Renal cortical epithelial cell (primary cell): ENCODE data around the gene ITPR2. TPM values are rescaled to one million over a fixed set of nuclear protein-coding genes. Genes with fewer than 3 reads are reported as not detected.

Source experiments
- DNase-seq: peaks from one replicate; pipeline ENCODE4 v3.0.0-alpha.2; 2011; ENCODE audit warnings: low read depth
- total RNA-seq: library from RNA; depleted of rRNA; stranded (reverse); fragments of >200 nt; gene quantifications from 2 replicates; pipeline ENCODE4 v1.2.3, GENCODE V29; 2014

ITPR2 gene
- total RNA-seq, 1 donor from 2014 or later: 51.6 TPM

DNA sequence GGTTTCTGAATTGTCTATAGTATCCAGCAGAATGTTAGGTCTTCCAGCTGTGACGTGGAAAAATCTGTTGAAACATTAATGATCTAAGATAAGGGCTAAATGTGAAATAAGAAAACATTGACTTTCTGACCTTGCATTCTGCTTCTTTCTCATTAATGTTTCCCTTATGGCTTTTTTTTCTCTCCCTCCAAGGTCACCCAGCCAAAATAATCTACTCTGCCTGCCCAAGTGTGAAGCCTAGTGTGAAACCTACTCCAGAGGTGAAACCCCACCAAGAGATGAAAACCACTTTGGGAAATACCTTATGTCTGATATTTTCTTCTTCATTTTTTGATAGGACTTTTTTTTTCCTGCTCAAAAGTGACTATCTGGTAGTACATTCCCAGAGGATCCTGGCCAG is 529.6 kb downstream of the ITPR2 start:
- DNase-seq: no peak

DNA sequence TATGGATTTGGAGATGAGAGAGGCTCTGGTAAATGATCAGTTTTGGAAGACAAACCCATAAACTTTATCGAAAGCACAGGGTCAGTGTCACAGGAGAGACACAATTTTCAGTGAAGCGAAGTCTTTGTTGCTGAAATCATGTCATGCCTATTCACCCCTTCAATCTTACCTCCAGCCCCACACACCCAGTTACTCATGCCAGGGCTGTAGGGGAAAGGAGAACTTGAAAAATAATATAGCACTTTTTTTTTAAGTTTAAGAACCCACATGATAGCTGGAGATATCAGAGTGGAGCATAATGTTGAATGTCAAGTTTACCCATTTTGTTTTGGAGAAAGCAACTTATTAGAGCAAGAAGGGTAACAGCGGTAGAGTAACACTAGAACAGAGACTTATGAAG is 530.2 kb downstream of the ITPR2 start:
- DNase-seq: no peak

DNA sequence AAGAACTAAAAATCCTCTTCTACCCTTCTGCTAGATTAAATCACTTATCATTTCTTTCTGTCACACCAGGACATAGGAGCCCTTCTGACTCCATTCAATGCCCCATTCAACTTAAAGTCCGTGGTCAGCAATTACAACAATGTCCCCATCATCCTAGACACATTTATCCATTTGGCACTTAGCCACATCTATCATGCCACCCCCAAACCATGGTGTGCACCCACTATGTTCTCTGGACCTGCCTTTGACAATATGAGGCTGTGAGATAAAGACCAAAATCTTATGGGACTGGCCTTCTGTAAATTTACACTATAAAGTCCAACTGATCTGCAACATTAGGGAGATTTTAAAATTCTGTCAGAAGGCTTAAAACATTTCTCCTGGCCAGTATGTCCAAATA is 533.2 kb downstream of the ITPR2 start:
- DNase-seq: no peak

DNA sequence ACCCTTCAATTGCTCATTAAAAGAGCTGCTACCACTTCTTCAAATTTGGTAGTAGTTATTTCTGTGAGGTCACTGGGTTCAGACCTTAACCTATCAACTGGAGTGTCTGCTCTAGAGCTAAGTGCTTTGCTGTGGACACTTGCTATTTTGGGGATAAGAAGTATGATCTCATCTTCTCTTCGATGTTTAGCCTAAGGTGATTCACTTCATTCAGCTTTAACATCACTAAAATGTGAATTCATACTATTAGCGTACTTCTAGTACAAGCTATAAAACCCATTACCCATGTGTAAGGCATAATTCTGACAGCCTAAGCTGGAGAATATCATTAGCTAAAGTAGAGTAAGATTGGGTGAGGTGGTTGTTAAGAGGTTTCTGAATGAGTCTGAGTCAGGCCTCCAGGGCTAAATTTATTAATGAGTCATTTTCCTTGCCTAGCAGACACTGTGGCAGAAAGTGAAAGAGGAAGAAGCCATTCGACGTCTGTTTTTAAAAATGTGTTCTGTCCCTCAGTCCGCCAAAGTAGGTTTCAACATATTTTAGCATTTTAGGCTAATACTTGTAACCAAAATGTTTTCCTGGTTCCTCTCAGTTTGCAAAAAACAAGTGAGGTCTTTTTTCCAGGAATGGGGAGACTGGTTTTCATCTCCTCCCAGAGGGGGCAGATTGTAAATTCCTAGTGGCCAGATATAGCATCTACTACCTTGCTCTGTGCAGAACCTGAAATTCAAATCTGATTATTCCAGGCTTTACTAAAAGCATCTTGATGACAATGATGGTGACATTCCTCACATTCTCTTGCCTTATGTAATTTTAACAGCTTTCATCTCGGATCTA is 534.0 kb downstream of the ITPR2 start:
- peak; percentile 95 for DNase-seq

DNA sequence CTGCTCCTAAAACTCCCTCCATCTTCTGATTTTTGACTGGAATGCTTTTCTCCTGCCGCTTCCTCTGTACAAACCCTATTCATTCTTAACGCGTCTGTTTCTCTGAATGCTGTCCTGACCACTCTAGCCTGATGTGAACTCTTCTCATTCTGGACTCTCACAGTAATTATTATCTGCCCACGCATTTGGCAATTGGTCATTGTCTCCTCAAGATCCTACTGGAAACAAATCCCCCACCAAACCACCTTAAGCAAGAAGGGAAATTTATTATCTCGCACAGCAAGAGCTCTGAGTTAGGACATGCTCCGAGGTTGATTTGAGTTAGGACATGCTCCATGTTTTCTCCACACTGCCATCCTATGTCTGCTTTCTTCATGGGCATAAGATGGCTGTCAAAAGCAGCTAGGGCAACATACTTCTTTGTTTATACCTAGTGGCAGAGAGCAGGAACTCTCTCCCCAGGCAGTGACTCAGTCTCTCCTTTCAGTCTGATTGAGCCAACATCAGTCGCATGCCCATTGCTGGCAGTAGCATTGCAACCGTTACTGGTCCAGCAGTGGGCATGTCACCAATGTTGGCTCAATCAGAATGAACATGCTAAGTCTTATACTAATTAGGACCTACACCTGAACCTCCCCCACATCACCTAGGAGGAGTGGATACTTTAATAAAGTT is 535.5 kb downstream of the ITPR2 start:
- peak; percentile 69 for DNase-seq

DNA sequence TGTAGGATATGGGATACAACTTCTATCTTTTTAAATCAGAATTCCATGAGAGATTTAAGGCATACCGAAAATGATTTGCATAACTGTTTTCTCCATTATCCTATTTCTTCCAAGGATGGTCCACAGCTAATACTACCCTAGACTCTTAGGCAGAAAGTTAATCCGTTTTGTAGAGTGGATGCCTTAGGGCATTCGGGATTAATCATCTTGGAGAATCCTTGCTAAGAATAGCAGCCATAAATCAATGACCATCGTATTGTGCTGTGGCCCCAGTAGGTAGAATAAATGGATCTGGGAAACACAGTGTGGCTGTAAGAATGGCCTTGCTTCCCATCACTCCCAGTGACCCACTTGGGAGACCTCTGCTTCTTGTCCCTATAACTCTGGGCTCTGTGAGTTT is 538.0 kb downstream of the ITPR2 start:
- no peak for DNase-seq

DNA sequence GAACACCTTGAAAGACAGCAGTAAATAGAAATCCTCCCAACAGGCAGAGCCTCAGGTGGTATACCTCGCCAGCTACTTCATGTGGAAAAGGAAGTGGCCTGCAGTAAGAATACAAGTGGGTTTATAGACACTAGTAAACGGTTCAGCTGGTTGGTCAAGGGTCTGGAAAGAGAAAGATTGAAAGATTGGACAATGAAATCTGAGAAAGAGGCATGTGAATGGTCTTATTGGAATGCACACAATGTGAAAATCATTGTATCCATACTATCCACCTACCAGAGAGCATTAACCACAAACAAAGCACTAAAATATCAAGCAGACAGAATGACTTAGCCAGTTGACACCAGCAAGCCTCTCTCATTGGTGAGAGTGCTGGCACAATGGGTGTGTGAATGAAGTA is 539.4 kb downstream of the ITPR2 start:
- DNase-seq: peak; percentile 82

DNA sequence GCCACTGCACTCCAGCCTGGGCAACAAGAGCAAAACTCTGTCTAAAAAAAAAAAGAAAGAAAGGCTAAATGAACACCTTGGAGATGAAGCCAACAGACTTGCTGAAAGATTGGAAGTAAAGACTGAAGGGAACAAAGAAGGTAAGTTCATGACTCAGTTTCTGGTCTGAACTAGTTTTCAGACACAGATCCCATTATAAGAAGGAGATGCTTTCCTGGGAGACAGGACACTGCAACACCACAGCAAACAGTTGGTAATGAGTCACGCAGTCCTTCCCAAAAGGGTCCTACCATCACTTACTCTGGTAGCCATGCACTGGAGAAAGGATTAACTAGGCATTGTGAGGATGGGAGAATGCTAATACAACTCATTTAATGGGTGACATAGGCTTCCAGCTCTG is 540.4 kb downstream of the ITPR2 start:
- DNase-seq: no peak

DNA sequence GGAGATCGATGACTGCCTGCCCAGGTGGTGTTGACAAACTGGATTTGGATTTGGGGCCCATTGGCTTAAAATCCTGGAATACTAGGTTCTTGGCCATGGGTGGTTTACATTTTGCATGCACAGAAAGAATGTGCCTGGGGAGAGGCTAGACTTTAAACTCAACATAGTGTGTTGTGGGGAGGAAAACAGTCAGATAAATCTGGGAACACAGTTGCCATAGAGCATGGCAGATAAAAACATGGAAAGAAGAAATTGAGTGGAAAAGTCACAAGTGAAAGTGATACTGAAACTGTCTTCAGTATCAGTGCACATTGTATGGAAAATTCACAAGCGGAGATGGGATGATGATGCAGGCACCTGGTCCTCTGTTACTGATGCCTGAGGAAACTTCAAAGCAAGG is 542.4 kb downstream of the ITPR2 start:
- no peak for DNase-seq

DNA sequence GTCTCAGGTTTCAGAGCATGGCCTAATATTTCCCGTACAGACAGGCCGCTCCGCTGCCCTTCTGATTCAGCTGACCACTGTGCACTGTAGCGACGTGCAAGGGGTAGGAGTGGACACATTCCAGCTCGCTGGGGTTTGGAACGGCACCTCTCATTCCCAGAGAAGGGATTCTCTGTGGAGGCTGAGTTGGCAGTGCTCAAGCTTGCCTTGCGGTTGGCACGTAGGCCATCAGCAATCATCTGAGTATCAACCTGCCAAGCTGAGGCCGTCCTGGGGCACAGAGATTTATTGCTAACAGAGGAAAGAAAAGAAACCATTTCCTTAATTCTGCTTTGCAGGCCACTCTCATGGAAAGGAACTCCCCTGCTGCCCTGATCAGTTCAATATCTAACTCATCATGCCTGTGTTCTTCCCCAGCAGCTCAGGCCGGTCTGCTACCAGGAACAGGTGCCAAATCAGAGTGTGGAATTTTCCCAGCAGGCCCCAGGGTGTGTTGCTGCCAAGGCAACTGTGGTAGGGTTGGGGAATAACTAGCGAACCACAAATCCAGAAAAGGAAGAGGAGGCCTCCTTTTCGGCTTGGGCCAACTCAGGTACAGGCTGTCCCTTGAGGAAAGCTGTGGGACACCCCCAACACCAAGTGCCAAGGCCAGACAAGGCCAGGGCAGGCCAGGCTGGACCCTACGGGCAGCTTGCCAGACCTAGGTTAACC is 545.2 kb downstream of the ITPR2 start:
- DNase-seq: peak; percentile 95

Other genes with a start within 250 kb of the ITPR2 start
- 26.6 and 40.1 TPM in 2 replicates for gene INTS13, start 104.8 kb upstream of the ITPR2 start, total RNA-seq
- gene FGFR1OP2, start 105.3 kb upstream of the ITPR2 start, total RNA-seq: 55.6 and 69.9 TPM in 2 replicates
- gene TM7SF3, start 181.2 kb upstream of the ITPR2 start, total RNA-seq: 118 and 119 TPM in 2 replicates
- 62.1 and 64.8 TPM in 2 replicates for gene MED21, start 189.4 kb upstream of the ITPR2 start, total RNA-seq
- gene C12orf71, start 249.4 kb upstream of the ITPR2 start, total RNA-seq: not detected in 2 replicates